Measurements from ENCODE around the gene RNF26.

DNA sequence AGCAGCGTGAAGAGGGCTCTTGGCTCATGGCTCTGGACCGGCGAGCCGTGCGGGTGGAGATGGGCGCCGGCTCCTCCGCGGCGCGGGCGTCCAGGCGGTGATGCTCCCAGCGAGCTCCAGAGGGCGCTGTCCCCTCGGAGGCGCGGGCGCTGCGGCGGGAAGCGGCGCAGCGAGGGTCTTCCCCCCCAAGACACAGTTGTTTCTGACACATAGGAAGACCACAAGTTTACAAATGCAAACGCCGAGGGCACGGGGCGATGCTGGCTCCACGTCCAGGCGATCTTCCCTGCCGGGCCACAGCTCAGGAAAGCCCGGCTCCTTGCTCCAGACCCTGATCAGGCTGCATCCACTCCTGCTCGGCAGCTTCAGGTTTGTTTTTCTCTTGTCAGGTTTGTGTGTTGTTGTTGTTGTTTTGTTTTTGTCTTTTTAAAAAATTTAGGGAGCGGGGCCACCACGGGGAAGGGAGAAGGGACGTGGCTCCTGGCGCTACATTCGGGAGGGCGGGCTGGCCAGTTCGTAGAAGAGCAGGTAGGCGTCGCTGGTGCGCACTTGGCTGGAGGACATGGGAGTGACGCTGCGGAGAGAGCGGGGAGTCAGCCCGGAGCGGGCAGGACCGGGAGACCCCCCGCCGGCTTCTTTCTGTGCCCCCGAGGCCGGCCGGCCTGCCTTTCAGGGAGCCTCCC is 22.2 kb downstream of the RNF26 start:
- TF ChIP-seq, protein P1, sequence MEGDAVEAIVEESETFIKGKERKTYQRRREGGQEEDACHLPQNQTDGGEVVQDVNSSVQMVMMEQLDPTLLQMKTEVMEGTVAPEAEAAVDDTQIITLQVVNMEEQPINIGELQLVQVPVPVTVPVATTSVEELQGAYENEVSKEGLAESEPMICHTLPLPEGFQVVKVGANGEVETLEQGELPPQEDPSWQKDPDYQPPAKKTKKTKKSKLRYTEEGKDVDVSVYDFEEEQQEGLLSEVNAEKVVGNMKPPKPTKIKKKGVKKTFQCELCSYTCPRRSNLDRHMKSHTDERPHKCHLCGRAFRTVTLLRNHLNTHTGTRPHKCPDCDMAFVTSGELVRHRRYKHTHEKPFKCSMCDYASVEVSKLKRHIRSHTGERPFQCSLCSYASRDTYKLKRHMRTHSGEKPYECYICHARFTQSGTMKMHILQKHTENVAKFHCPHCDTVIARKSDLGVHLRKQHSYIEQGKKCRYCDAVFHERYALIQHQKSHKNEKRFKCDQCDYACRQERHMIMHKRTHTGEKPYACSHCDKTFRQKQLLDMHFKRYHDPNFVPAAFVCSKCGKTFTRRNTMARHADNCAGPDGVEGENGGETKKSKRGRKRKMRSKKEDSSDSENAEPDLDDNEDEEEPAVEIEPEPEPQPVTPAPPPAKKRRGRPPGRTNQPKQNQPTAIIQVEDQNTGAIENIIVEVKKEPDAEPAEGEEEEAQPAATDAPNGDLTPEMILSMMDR (IDR thresholded peaks at IDR 0.05): peak in 6 of 7 experiments; percentile 24 to 45 (median 39)
- TF ChIP-seq POLR2A (IDR thresholded peaks at IDR 0.05): no peak
